ENCODE measurements around the gene SCFD2. TPM values are rescaled to one million over a fixed set of nuclear protein-coding genes. Genes with fewer than 3 reads are reported as not detected.

Gene SCFD2
- total and polyA plus RNA-seq, 2 donors (not counting 3 experiments of a cell fraction or from before 2014, with no cell fraction given) = 12.3 to 22.8 TPM

GRCh38 chr4:53088152-53088551 is 277.7 kb downstream of the SCFD2 start:
- H3K79me2 ChIP-seq (ENCODE audit: control insufficient read depth, insufficient read depth, low read length) = no peaks in the 10 kb centered on the region
- no TSS peak for BruUV-seq (replicated peaks)
- no peak overlapping the region for H2AFZ ChIP-seq (ENCODE audit: low read depth, low read length)
- H3K27ac ChIP-seq (ENCODE audit: insufficient read depth, low read depth, low read length) = no peak overlapping the region
- no peak overlapping the region for H3K4me3 ChIP-seq (replicated peaks in 1 of 3; ENCODE audit: insufficient read depth in 1 of 3, low read depth in 1 of 3, low read length in 3 of 3)
- H3K9ac ChIP-seq (replicated peaks; ENCODE audit: extremely low read depth, insufficient read depth, low read length) = no peak overlapping the region
- no peaks in the 10 kb centered on the region for H3K27me3 ChIP-seq (ENCODE audit: control insufficient read depth in 2 of 2, insufficient read depth in 2 of 2, low read length in 2 of 2)
- dilution Hi-C loops (cut with MboI; ENCODE audit: extremely low pct_ligation_motif_present, low sequenced_read_pairs) (no loop called here), intact Hi-C loops (cut with micrococcal nuclease) (no loop called here)
- H3K9me1 ChIP-seq (replicated peaks; ENCODE audit: control insufficient read depth, extremely low read depth, insufficient read depth, low read length) = no peaks in the 10 kb centered on the region
- TF ChIP-seq MYC (IDR thresholded peaks at IDR 0.05; ENCODE audit: low read depth, low read length) (no peak), POLR2AphosphoS5 (IDR thresholded peaks at IDR 0.05; ENCODE audit: insufficient read depth, low read depth, low read length) (no peak), JUN (IDR thresholded peaks at IDR 0.05; ENCODE audit: borderline replicate concordance, insufficient read depth, insufficient read length, low read depth) (no peak), GATA2 (IDR thresholded peaks at IDR 0.05; ENCODE audit: insufficient read depth, insufficient read length, low read depth, low read length) (no peak), FOS (IDR thresholded peaks at IDR 0.05; ENCODE audit: borderline replicate concordance, insufficient read depth, low read length) (no peak), POLR2A (IDR thresholded peaks at IDR 0.05; ENCODE audit: low read depth, low read length) (no peak), MAX (IDR thresholded peaks at IDR 0.05; ENCODE audit: insufficient read depth, insufficient read length) (no peak), CTCF (IDR thresholded peaks at IDR 0.05; ENCODE audit: extremely low read depth in 1 of 2, insufficient read depth in 1 of 2, low read depth in 1 of 2, low read length in 2 of 2) (no peak), EZH2 (IDR thresholded peaks at IDR 0.05; ENCODE audit: borderline replicate concordance, low read depth, low read length, severe bottlenecking) (no peak)
- FAIRE-seq (no peak), DNase-seq (ENCODE audit: low read depth, low spot score) (no peak)
- no peaks in the 10 kb centered on the region for H3K4me1 ChIP-seq (ENCODE audit: control insufficient read depth, extremely low read depth, insufficient read depth, low read length)
- no peaks in the 10 kb centered on the region for H4K20me1 ChIP-seq (replicated peaks; ENCODE audit: control insufficient read depth, extremely low read depth, insufficient read depth, low read length)
- no peak overlapping the region for H3K4me2 ChIP-seq (ENCODE audit: insufficient read depth, low read length)
- H3K36me3 ChIP-seq (ENCODE audit: control insufficient read depth in 2 of 2, extremely low read depth in 1 of 2, insufficient read depth in 2 of 2, low read length in 2 of 2) = no peaks in the 10 kb centered on the region
- ChIA-PET POLR2A (no interaction called here), CTCF (interaction anchor here (2.0 kb wide), 1 partner anchor 15 kb away, joined by 4 read pairs; no protein-coding TSS in a partner anchor)
- no peaks in the 10 kb centered on the region for H3K9me3 ChIP-seq (replicated peaks; ENCODE audit: control insufficient read depth, insufficient read depth, low read length)
